Activated B cell treated with CpG ODN at 0.5 μM for 24 hours (primary cell): ENCODE data around the gene TLE5. TPM values are rescaled to one million over a fixed set of nuclear protein-coding genes. Genes with fewer than 3 reads are reported as not detected.

Source experiments
- ATAC-seq: fragments of 200-7000 bp; cut with Tn5 transposase; one replicate; pipeline ENCODE4 v1.10.0; 2021; ENCODE audit warnings: low read depth, mild to moderate bottlenecking, moderate library complexity
- CTCF ChIA-PET: fragments of 350-600 bp; sonication (Branson Sonifier 250); formaldehyde crosslinking; loops from one replicate; lab custom pipeline; 2021; ENCODE audit warnings: antibody characterized with exemption; lab: Charles Lee
- POLR2A ChIA-PET: fragments of 350-600 bp; sonication (Branson Sonifier 250); formaldehyde crosslinking; loops from one replicate; lab custom pipeline; 2021; ENCODE audit warnings: antibody characterized with exemption; lab: Charles Lee
- DNase-seq: peaks from one replicate; pipeline ENCODE4 v3.0.0; 2022
- H3K27ac Mint-ChIP-seq: one replicate; pipeline ENCODE4 v1.8.0; 2020; ENCODE audit warnings: mixed read lengths
- H3K27me3 Mint-ChIP-seq: one replicate; pipeline ENCODE4 v1.8.0; 2021; ENCODE audit warnings: mixed read lengths
- H3K36me3 Mint-ChIP-seq: one replicate; pipeline ENCODE4 v1.8.0; 2021; ENCODE audit warnings: low read depth, mixed read lengths
- H3K4me1 Mint-ChIP-seq: one replicate; pipeline ENCODE4 v1.8.0; 2021; ENCODE audit warnings: mixed read lengths
- H3K4me3 Mint-ChIP-seq: one replicate; pipeline ENCODE4 v1.8.0; 2020; ENCODE audit warnings: mild to moderate bottlenecking, mixed read lengths
- H3K9me3 Mint-ChIP-seq: one replicate; pipeline ENCODE4 v1.8.0; 2020; ENCODE audit warnings: mixed read lengths
- intact Hi-C: fragments of 100-400 bp; cut with micrococcal nuclease; formaldehyde crosslinking; loops from one replicate; pipeline ENCODE4 v1.15.1; 2024
- total RNA-seq: library from RNA; stranded (reverse); gene quantifications from 2 replicates; pipeline ENCODE4 v1.2.3, GENCODE V29; 2022
- TF ChIP-seq, protein P1 (sequence below): fragments of 200-600 bp; IDR thresholded peaks from one replicate; pipeline ENCODE4 v1.8.0; 2022; ENCODE audit warnings: antibody characterized with exemption, mild to moderate bottlenecking

The TLE5 gene
- total RNA-seq, 1 donor from 2014 or later = 323 TPM

DNA sequence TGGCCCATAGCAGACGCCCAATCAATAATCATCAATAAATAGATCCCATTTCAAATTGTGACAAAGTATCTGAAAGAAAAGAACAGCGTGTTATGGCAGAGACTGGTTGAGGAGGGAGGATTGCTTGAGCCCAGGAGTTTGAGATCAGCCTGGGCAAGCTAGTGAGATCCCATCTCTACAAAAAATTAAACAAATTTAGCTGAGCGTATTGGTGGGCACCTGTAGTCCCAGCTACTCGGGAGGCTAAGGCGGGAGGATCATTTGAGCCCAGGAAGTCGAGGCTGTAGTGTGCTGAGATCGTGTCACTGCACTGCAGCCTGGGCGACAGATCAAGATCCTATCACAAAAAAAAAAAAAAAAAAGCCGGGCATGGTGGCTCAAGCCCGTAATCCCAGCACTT is 25.5 kb upstream of the TLE5 start:
- H3K36me3 Mint-ChIP-seq = no peaks in the 10 kb centered on the region
- POLR2A ChIA-PET = interaction anchor here (0.6 kb wide), 1 partner anchor 164 kb away, joined by 3 read pairs; no protein-coding TSS in a partner anchor
- ATAC-seq = no peak
- CTCF ChIA-PET = no interaction called here
- no peaks in the 10 kb centered on the region for H3K4me1 Mint-ChIP-seq
- no peak overlapping the region for H3K4me3 Mint-ChIP-seq
- H3K9me3 Mint-ChIP-seq = no peaks in the 10 kb centered on the region
- H3K27ac Mint-ChIP-seq = no peak overlapping the region
- intact Hi-C loops = no loop called here
- no peaks in the 10 kb centered on the region for H3K27me3 Mint-ChIP-seq
- TF ChIP-seq, protein P1, sequence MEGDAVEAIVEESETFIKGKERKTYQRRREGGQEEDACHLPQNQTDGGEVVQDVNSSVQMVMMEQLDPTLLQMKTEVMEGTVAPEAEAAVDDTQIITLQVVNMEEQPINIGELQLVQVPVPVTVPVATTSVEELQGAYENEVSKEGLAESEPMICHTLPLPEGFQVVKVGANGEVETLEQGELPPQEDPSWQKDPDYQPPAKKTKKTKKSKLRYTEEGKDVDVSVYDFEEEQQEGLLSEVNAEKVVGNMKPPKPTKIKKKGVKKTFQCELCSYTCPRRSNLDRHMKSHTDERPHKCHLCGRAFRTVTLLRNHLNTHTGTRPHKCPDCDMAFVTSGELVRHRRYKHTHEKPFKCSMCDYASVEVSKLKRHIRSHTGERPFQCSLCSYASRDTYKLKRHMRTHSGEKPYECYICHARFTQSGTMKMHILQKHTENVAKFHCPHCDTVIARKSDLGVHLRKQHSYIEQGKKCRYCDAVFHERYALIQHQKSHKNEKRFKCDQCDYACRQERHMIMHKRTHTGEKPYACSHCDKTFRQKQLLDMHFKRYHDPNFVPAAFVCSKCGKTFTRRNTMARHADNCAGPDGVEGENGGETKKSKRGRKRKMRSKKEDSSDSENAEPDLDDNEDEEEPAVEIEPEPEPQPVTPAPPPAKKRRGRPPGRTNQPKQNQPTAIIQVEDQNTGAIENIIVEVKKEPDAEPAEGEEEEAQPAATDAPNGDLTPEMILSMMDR = no peak
- no peak for DNase-seq

DNA sequence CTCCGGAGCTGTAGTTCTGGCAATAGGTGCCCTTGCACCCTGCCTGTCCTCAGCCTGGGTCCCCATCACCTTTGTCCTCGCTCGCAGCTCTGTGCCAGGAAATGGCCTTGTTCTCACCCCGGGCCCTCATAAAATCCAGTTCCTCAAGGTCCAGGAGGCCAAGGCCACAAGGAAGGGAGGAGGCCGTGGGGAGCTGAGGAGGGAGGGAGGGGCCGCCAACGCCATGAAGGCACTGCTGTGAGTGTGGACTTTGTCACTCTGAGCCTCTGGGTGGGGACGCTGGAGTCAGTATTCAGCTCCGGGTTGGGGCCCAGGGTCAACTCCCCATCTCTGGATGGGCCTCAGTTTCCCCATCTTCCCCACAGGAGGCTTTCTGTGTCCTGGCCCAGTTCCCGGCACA is 22.6 kb upstream of the TLE5 start:
- ATAC-seq = no peak
- ChIA-PET POLR2A (interaction anchor here (0.6 kb wide), 1 partner anchor 125 kb away, joined by 3 read pairs; no protein-coding TSS in a partner anchor), CTCF (no interaction called here)
- H3K36me3 Mint-ChIP-seq = no peaks in the 10 kb centered on the region
- H3K27ac Mint-ChIP-seq = no peak overlapping the region
- DNase-seq = no peak
- no peaks in the 10 kb centered on the region for H3K9me3 Mint-ChIP-seq
- intact Hi-C loops = no loop called here
- no peaks in the 10 kb centered on the region for H3K4me1 Mint-ChIP-seq
- no peak overlapping the region for H3K4me3 Mint-ChIP-seq
- H3K27me3 Mint-ChIP-seq = no peaks in the 10 kb centered on the region
- TF ChIP-seq, protein P1 = no peak

DNA sequence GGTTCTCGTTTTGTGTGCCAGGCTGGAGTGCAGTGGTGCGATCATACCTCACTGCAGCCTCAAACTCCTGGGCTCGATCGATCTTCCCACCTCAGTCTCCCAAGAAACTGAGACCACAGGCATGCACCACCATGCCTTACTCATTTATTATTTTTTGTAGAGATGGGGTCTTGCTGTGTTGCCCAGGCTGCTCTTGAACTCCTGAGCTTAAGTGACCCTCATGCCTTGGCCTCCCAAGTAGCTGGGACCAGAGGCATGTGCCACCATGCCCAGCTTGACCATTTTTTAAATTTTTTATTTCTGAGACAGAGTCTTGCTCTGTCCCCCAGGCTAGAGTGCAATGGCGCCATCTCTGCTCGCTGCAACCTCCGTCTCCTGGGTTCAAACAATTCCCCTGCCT is 21.7 kb upstream of the TLE5 start:
- H3K4me3 Mint-ChIP-seq = no peak overlapping the region
- ATAC-seq (no peak), DNase-seq (no peak)
- intact Hi-C loops = no loop called here
- H3K27me3 Mint-ChIP-seq = no peaks in the 10 kb centered on the region
- H3K27ac Mint-ChIP-seq = no peak overlapping the region
- ChIA-PET POLR2A (no interaction called here), CTCF (no interaction called here)
- no peaks in the 10 kb centered on the region for H3K4me1 Mint-ChIP-seq
- H3K9me3 Mint-ChIP-seq = no peaks in the 10 kb centered on the region
- TF ChIP-seq, protein P1 = no peak
- H3K36me3 Mint-ChIP-seq = no peaks in the 10 kb centered on the region

DNA sequence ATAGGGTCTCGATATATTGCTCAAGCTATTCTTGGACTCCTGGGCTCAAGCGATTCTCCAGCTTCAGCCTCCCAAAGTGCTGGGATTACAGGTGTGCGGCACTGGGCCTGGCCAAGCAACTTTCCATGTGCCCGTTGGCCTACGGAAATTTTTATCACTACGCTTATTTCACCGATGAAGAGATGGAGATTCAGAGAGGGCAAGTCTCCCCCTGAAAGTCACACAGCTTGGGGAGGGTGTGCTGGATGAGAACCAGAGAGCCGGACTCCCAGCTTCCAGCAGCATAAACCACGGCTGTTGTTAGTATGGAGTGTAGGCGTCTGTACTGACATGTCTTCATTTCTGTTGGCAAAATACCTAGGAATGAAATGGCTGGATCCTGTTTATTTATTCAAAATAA is 20.0 kb upstream of the TLE5 start:
- ChIA-PET CTCF (no interaction called here), POLR2A (no interaction called here)
- intact Hi-C loops = no loop called here
- no peaks in the 10 kb centered on the region for H3K36me3 Mint-ChIP-seq
- no peak overlapping the region for H3K27ac Mint-ChIP-seq
- H3K4me1 Mint-ChIP-seq = no peaks in the 10 kb centered on the region
- H3K27me3 Mint-ChIP-seq = no peaks in the 10 kb centered on the region
- TF ChIP-seq, protein P1 = no peak
- H3K9me3 Mint-ChIP-seq = no peaks in the 10 kb centered on the region
- ATAC-seq = no peak
- no peak for DNase-seq
- no peak overlapping the region for H3K4me3 Mint-ChIP-seq

DNA sequence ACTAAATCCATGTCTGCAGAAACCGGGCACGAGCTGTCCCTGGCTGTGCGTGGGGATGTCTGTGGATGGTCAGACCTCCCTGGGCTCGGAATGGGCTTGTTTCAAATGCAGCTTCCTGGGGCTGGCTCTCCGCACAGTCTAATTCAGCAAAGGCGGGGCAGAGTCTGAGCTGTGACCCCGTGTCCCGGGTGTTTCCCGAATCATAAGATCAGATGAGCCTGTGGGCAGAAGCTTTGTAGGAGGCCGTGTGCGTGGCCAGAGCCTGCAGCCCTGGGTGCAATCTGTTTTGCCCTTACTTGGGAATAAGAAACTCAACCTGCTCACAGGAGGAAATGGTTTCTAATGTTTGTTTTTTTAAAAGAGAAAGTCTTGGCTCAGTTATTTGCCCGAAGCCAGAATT is 18.0 kb upstream of the TLE5 start:
- Mint-ChIP-seq H3K27ac (no peak overlapping the region), H3K4me1 (peaks cover 10% of the 10 kb centered on the region), H3K4me3 (no peak overlapping the region), H3K9me3 (no peaks in the 10 kb centered on the region), H3K27me3 (no peaks in the 10 kb centered on the region), H3K36me3 (no peaks in the 10 kb centered on the region)
- ChIA-PET POLR2A (no interaction called here), CTCF (no interaction called here)
- intact Hi-C loops = no loop called here
- ATAC-seq = no peak
- DNase-seq = no peak
- TF ChIP-seq, protein P1 = no peak
